Astrocyte (in vitro differentiated cells and primary cell): ENCODE results near the gene UBA52.

Experiments
- CTCF ChIP-seq: IDR thresholded peaks from 2 replicates; pipeline ENCODE4 v1.5.1; 2011; ENCODE audit warnings: low read depth, mild to moderate bottlenecking, inconsistent platforms, low read length, moderate library complexity; ENCODE audit not compliant: insufficient read depth
- EZH2 ChIP-seq: IDR thresholded peaks from 2 replicates; pipeline ENCODE4 v1.6.1; 2012; ENCODE audit warnings: mild to moderate bottlenecking, low read length, inconsistent platforms; ENCODE audit not compliant: insufficient read depth

GRCh38 chr19:18595475-18595874 lies 23.8 kb downstream of the UBA52 start:
- no peak for TF ChIP-seq CTCF
- TF ChIP-seq EZH2, result no peak
